GM21367 (cell line): ENCODE data around the gene GAB1.
A peak's percentile ranks its signal among the peaks of the same experiment; 100 is the strongest.

Experiments used
- ATAC-seq: cut with Tn5 transposase; IDR thresholded peaks from one replicate; pipeline ENCODE4 v1.9.1; 2021; ENCODE audit not compliant: unreplicated experiment

The GAB1 gene

DNA sequence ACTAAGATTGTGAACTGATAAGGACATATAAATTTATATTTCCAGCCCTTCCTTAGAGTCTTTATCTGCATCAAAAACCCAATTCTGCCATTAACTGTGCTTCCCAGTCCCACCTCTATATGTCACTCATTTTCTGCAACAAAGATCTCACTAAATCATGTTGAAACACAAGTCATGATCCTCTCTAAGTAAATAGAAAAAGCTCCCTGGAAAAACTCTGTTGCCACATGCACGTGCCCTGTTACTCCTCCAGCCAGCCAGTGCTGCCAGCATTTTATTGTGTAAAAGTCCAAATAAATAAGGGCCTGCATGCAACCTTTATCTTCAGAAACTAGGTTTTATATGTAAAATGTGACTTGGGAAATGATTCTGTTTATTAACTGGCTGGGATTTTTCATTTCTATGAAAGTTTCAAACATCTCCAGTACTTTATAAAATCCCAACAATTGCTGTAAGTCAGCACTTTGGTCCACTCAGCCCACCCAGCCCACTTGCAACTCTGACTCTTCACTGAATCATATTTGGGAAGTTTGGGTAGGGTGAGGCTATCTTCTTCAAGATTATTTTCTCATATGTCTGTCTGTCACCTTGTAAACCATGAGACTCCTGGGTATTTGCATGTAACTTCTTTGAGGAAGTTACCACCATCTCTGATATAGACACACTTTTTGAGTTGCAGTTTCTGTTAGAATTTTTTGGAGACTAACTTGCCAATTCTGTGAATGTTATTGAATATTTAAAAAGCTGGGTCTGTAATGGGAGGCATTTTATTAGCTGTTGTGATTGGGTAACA is 136.9 kb downstream of the GAB1 start:
- ATAC-seq: peak; percentile 85

DNA sequence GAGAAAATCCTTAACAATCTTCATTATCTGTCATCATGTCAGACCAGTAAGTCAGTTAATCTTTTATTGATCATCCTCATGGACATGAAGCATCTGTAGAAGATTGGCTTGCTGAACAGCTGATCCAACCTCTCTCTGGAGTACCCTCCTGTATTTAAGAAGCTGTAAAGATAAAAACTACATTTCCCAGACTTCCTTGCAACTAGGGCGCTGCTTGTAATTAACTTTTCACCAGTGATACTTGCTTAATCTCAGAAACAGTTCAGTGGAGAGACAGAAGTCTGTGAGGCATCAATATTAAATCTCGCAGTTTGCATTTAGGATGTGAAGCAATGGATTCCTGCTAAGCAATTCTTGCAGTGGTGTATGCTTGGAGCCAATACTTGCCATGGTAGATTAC is 140.8 kb downstream of the GAB1 start:
- ATAC-seq: no peak

DNA sequence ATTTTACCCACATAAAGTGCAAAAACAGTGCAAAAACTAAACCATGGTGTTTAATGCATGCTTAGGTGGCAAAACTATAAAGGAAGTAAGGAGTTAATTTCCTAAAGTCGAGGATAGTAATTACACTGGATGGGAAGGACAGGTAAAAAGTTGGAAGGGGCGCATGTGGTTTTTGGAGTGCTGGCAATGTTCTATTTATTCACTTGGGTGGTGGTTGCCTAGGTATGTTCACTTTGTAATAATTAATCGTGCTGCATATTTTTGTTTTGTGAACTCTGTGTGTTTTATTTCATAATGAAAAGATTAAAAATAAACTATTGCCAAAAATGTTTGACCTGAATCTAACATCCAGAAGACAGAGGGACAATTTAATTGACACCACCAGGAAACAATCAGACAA is 144.7 kb downstream of the GAB1 start:
- no peak for ATAC-seq

DNA sequence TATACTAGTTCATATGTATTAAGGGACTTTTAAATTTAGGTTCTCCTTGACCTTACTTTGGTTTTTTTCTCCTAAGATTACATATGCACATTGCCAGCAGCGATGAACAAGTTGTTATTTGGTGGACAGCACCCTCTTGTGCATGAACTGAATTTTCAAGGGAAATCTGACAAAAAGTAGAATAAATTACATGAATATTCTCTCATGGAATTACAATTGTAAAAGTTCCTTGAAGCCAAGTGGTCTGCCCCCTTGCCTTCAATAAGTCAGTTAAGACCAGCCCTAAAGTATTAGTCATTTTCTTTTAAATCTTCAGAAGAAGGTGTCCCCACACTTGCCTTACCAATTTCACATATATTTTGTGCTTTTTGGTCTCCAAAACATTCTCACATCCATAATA is 146.2 kb downstream of the GAB1 start:
- ATAC-seq: peak; percentile 70

DNA sequence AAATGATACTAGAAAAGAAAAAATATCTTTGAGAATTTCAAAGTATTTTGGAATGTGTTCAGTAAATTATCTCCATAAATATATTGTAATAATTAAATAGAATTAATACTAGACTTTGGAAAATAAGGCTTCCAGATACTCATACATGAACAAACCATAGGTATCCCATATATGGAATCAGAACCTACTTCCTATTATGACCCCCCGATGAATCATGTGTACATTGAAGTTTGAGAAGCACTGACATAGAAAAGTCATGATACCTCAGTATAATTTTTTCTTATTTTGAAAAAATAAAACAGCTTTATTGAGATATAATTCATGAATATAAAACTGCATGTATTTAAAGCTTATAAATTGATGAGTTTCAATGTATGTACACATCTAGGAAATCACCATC is 149.6 kb downstream of the GAB1 start:
- no peak for ATAC-seq

DNA sequence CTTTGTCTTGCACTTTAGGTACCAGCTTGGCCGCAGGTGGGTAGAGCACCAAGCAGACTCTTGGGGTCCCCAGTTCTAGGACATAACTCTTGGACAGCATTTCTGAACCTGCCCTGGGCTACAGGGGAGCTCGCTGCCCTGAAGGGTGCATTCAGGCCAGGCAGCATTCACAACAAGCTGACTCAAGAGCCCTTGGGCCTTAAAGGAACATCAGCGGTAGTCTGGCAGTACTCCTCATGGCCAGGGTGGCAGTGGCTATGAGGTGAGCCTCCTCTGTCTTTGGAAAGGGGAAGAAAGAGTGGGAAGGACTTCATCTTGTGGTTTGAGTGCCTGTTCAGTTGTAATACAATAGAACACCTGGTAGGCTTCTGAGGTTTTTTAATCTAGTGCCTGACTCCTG is 152.0 kb downstream of the GAB1 start:
- ATAC-seq: no peak

DNA sequence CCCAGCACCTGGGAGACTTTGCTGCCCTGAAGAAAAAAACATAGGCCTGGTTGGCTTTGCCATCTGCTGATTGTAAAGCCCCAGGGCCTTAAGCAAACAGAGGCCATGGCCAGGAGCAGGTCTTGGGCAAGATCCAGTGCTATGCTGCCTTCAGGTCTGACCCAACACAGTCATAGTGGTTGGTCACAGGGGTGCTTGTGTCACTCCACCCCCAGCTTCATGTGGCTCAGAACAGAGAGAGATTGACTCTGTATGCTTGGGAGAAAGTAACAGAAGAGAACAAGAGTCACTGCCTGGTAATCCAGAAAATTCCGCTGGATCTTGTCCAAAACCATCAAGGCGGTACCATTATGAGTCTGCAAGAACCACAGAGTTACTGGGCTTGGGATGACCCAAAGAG is 152.4 kb downstream of the GAB1 start:
- no peak for ATAC-seq

DNA sequence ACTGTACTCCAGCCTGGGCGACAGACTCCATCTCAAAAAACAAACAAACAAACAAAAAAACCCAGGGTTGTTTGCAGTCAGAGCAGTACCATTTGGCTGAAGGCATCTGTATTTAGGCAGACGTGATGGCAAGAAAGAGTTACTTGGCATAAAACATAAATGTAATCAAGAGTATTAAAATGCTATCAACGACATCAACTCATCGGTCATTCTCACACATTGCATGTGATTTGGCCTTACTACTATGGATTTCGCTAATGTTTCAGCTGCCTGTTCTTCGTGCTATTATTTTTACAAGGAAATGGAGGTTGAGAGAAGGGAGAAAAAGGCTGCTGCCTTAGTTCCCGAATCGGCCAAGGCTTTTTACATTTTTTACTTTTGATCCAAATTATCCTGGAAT is 161.3 kb downstream of the GAB1 start:
- ATAC-seq: no peak

DNA sequence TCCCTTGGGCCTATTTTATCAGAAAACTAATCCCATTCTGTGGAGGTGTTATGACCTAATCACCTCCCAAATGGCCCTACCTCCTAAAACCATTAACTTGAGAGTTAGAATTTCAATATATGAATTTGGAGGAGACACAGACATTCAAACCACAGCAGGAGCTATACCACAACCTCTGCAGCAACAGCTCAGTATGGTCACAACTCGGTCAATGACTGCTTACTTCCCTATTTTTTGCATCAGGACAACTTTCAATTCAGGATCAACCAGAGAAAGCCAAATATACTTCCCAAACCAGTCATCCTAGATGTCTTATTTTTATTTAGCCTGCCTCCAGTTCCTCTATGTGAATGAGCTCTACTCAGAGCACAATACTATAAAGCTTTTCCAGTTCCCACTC is 165.6 kb downstream of the GAB1 start:
- no peak for ATAC-seq

DNA sequence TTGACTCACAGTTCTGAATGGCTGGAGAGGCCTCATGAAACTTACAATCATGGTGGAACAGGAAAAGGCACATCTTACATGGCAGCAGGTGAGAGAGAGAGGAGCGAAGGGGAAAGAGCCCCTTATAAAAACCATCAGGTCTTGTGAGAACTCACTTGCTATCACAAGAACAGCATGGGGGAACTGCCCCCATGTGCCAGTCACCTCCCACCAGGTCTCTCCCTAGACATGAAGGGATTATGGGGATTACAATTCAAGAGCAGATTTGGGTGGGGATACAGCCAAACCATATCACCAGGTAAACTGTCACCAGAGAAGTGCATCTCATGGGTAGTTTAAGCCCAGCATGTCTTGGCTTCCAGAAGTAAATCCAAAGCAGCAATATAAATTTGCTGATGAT is 169.4 kb downstream of the GAB1 start:
- ATAC-seq: no peak

DNA sequence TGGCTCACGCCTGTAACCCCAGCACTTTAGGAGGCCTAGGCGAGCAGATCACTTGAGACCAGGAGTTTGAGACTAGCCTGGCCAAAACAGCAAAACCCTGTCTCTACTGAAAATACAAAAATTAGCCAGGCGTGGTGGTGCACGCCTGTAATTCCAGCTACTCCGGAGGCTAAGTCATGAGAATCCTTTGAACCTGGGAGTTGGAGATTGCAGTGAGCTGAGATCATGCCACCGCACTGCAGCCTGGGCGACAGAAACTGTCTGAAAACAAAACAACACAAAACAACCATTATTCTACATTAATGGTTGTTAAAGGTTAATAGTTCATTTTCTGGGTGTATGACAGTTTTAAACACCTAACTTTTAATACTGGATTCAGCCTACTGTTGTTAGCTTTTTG is 175.2 kb downstream of the GAB1 start:
- ATAC-seq: no peak

DNA sequence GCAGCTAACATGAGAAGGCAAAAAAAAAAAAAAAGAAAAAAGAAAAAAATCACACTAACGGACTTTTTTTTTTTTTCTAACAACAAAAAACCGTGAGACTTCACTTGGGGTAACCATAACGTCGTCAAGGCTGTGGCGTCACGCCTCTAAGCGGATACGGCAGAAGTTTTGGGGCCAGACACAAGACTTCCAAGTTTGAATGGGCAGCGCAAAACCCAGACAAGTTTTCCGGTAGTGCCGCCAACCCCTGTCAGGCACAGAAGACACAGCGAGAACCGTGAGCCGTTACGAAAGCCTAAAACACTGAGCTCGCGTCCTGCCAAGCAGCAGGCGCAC is 176.3 kb downstream of the GAB1 start:
- ATAC-seq: peak; percentile 33

DNA sequence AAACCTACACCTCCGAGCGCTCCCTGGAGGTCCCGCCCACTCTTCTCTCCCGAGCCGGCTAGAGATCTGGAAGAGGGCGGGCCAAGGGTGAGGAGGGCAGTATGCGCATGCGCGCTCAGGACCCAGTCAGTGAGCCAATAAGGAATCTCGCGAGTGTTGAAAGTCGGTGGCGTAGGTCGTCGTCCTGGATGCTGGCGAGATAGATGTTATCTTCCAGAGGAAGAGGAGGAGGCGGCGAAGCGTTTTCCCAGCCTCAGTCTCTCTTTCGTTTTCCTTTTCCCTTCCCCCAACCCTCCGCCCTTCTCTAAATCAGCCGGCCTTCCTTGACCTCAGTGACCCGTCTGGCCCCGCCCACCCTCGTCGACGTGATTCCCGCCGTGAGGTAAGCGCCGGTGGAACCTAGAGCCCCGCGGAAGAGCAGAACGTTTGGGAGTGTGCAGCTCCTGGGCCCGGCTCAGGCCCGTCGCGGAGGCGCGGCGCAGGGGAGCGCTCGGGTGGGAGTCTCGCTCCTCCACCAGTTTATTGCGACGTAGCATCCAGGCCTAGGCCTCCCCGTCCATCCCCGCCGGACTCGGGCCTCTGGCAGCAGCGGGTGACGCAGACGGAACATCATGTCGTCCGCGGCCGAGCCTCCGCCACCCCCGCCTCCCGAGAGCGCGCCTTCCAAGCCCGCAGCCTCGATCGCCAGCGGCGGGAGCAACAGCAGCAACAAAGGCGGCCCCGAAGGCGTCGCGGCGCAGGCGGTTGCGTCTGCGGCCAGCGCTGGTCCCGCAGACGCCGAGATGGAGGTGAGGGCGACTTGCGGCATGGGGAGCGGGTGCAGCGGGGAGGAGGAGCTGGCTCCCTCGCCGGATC is 176.9 kb downstream of the GAB1 start, which contains the start of gene SMARCA5:
Gene SMARCA5, plus strand, starts transcription at position 389 of the 855 bp plus-strand sequence. Its CDS starts 223 bp downstream, at position 612.
- ATAC-seq: peak; percentile 78

DNA sequence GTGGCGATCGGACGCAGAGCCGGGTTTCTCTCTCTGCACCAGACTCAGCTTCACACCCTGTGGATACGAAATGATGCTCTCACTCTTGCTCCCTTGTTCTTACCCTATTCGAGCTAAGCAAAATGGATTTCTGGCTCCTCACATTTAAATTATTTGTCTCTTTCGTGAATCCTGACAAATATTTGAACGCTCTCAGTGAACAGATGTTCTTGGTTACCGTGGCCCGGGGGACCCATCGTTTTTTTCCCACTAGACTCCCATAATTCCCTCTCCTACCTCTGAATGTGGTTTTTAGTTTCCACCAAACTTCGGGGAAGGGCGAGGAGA is 177.5 kb downstream of the GAB1 start:
- no peak for ATAC-seq

DNA sequence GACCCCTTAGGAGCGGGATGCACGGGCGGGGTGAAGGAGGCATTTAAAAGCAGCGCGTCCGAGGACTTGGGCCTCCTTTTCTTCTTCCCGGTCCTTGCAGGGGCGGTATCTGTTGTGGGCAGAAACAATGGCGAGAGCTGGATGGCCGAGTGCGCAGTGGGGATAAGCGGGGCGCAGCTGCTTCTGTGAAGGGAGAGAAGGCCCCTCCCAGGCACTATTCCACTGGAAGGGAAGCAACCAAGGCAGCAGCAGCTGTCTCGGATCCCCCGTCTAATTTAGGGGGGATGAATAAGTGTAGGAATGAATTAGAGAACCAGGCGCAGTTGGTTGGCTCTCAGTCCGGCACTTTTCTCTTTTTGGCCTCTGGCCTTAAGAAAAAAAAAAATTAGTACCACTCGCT is 177.8 kb downstream of the GAB1 start:
- ATAC-seq: no peak

DNA sequence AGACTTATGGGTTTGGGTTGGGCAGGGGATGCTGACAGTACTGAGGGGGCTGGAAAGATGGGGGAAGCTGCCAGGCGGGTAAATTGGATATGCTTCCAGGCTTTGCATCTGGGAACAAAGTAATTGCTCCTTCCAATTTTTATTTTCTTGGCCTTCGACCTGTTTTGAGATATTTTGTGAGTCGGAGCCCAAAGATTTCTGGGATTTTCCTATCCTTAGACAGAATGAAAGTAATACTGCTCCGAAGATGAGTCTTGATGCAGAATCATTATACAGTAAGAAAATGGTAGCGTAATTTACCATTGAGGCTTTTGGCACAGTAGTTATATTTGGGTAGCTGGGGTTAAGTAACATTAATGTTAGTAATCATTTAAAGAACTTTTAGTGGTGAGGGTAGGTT is 178.2 kb downstream of the GAB1 start:
- ATAC-seq: no peak

DNA sequence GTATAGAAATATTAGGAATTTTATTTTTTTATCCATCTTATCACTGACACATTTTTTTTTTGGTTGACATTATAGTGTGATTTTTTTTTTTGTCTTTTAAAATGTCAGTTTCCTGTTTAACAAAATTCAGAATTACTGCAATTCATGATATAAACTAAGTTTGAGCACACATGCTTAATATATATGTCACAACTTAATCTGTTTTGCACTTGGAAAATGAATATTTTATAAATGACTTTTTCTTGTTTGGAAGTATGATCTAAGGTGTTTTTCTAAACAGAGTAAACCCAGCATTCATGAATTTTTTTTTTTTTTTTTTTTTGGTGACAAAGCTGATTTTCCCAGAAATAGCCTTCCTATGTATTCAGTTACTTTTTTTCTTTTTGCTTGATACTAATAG is 179.2 kb downstream of the GAB1 start:
- ATAC-seq: no peak

DNA sequence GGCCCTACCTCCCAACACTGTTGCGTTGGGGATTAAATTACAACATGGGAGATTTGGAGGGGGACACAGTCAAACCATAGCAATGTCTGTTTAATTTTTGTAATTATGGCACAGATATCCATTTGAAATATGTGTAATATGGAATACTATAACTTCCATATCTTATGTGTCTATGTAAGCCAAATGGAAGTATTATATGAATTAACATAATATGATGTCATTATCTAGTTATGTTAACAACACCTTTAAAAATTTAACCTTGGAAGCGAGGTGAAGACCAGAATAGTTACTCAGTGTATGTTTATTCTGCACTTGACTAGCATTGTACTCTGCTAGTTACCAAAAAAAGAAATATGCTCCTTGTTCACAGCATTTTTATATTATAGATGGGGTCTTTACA is 181.1 kb downstream of the GAB1 start:
- no peak for ATAC-seq
